Vagina (tissue), 2 donors: ENCODE results near the gene MPP4.

Source experiments
- CTCF ChIP-seq, 3 experiments: fragments of 450-650 bp in 2 of 3; fragments of 200-600 bp in 1 of 3; sonication (generic) in 1 of 3; IDR thresholded peaks; one replicate each; pipeline ENCODE4 v1.5.1; 2017 to 2019; ENCODE audit warnings: antibody characterized with exemption in 3 of 3, mild to moderate bottlenecking in 2 of 3, moderate library complexity in 2 of 3
- POLR2A ChIP-seq, 2 donors: fragments of 450-650 bp; IDR thresholded peaks; one replicate each; pipeline ENCODE4 v1.6.1; 2017; ENCODE audit warnings: antibody characterized with exemption in 2 of 2, mild to moderate bottlenecking in 2 of 2, moderate library complexity in 2 of 2
- POLR2AphosphoS5 ChIP-seq, 2 donors: sonication (generic); formaldehyde crosslinking; IDR thresholded peaks; one replicate each; pipeline ENCODE4 v1.9.0; 2017; ENCODE audit warnings: antibody characterized with exemption in 2 of 2, mild to moderate bottlenecking in 2 of 2, low read depth in 1 of 2; ENCODE audit not compliant: insufficient read depth in 1 of 2

- TF ChIP-seq CTCF (IDR thresholded peaks at IDR 0.05): no peak
- no peak for TF ChIP-seq POLR2AphosphoS5 (IDR thresholded peaks at IDR 0.05; ENCODE audit: insufficient read depth in 1 of 2, low read depth in 1 of 2)
- no peak for TF ChIP-seq POLR2A (IDR thresholded peaks at IDR 0.05)
Measured at GRCh38 chr2:201704536-201704935, 6.1 kb upstream of the MPP4 start.
